HL-60 (cell line): ENCODE results near the gene CLIP4.

ENCODE experiments used
- DNase-seq, 2 experiments: peaks; one replicate each; pipeline ENCODE4 v3.0.0-alpha.2; 2010 to 2020; ENCODE audit warnings: low read depth in 1 of 2, low spot score in 1 of 2
- H3K27ac ChIP-seq: fragments of 250-450 bp; sonication (Bioruptor Pico); replicated peaks from 2 replicates; pipeline ENCODE4 v1.5.1; 2020; ENCODE audit warnings: mild to moderate bottlenecking, moderate library complexity
- H3K27me3 ChIP-seq: fragments of 250-450 bp; sonication (Bioruptor Pico); 2 replicates; pipeline ENCODE4 v1.5.1; 2021; ENCODE audit warnings: mild to moderate bottlenecking, moderate library complexity; ENCODE audit not compliant: insufficient read depth, poor library complexity, severe bottlenecking
- H3K4me3 ChIP-seq: replicated peaks from 2 replicates; pipeline ENCODE4 v1.5.1; 2011; ENCODE audit warnings: mild to moderate bottlenecking, control low read depth, low read length; ENCODE audit not compliant: insufficient read depth
- GABPA ChIP-seq: IDR thresholded peaks from 2 replicates; pipeline ENCODE4 v1.6.1; 2012; ENCODE audit warnings: low read depth
- POLR2AphosphoS5 ChIP-seq: IDR thresholded peaks from 2 replicates; pipeline ENCODE4 v1.6.1; 2012; ENCODE audit warnings: low read depth
- SPI1 ChIP-seq: IDR thresholded peaks from 2 replicates; pipeline ENCODE4 v1.6.1; 2012; ENCODE audit warnings: low read depth, mild to moderate bottlenecking, borderline replicate concordance
- TF ChIP-seq, protein P1 (sequence below): IDR thresholded peaks from 2 replicates; pipeline ENCODE4 v1.6.1; 2012; ENCODE audit warnings: low read depth; ENCODE audit not compliant: insufficient replicate concordance
- TF ChIP-seq, protein P2 (sequence below): IDR thresholded peaks from one replicate; pipeline ENCODE4 v1.5.1; 2011; ENCODE audit warnings: low read length, control low read depth, inconsistent platforms; ENCODE audit not compliant: insufficient read depth

The CLIP4 gene

GRCh38 chr2:29072251-29072650 lies 43.0 kb upstream of the CLIP4 start:
- Histone ChIP-seq H3K4me3 (no peak overlapping the region), H3K27ac (no peak overlapping the region), H3K27me3 (no peaks in the 10 kb centered on the region)
- TF ChIP-seq, protein P1, sequence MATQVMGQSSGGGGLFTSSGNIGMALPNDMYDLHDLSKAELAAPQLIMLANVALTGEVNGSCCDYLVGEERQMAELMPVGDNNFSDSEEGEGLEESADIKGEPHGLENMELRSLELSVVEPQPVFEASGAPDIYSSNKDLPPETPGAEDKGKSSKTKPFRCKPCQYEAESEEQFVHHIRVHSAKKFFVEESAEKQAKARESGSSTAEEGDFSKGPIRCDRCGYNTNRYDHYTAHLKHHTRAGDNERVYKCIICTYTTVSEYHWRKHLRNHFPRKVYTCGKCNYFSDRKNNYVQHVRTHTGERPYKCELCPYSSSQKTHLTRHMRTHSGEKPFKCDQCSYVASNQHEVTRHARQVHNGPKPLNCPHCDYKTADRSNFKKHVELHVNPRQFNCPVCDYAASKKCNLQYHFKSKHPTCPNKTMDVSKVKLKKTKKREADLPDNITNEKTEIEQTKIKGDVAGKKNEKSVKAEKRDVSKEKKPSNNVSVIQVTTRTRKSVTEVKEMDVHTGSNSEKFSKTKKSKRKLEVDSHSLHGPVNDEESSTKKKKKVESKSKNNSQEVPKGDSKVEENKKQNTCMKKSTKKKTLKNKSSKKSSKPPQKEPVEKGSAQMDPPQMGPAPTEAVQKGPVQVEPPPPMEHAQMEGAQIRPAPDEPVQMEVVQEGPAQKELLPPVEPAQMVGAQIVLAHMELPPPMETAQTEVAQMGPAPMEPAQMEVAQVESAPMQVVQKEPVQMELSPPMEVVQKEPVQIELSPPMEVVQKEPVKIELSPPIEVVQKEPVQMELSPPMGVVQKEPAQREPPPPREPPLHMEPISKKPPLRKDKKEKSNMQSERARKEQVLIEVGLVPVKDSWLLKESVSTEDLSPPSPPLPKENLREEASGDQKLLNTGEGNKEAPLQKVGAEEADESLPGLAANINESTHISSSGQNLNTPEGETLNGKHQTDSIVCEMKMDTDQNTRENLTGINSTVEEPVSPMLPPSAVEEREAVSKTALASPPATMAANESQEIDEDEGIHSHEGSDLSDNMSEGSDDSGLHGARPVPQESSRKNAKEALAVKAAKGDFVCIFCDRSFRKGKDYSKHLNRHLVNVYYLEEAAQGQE = no peak
- no peak for TF ChIP-seq POLR2AphosphoS5
- no peak for TF ChIP-seq GABPA
- TF ChIP-seq, protein P2, sequence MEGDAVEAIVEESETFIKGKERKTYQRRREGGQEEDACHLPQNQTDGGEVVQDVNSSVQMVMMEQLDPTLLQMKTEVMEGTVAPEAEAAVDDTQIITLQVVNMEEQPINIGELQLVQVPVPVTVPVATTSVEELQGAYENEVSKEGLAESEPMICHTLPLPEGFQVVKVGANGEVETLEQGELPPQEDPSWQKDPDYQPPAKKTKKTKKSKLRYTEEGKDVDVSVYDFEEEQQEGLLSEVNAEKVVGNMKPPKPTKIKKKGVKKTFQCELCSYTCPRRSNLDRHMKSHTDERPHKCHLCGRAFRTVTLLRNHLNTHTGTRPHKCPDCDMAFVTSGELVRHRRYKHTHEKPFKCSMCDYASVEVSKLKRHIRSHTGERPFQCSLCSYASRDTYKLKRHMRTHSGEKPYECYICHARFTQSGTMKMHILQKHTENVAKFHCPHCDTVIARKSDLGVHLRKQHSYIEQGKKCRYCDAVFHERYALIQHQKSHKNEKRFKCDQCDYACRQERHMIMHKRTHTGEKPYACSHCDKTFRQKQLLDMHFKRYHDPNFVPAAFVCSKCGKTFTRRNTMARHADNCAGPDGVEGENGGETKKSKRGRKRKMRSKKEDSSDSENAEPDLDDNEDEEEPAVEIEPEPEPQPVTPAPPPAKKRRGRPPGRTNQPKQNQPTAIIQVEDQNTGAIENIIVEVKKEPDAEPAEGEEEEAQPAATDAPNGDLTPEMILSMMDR = no peak
- DNase-seq = no peak

DNA sequence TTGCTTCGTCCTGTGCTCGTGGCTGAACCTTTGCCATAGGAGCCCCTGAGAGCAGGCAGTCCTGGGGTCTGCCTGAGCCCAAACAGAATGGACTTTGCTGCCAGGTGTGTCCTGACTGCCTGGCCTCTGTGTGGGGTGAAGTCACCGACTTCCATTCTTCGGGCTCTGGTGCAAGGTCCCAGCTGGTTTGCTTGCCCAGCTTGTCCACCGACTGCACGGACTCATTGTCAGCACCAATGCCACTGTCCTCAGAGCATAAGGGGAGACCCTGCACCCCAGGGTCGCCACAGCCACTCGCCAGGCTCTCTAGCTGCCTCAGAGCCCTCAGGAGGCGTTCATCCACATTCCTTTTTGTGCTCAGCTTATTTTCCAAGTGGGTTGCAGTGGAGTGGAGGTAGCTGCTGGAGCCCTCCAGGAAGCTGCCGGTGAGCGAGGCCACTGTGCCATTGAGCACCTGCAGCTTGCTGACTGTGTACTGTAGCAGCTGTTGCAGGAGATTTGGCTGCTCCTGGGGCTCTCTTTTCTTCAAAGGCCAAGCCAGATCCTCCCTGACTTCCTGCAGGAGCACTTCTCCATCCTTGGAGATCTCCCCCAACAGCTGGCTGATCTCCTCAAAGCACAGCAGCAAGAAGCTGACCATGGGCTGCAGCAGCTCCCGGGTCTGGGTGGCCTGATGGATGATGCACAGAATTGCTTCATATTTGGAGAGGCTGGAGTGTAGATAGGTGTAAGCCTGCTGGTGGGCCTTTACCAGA lies 42.1 kb upstream of the CLIP4 start:
- no peak overlapping the region for H3K27ac ChIP-seq
- no peak for DNase-seq
- TF ChIP-seq SPI1 (no peak), POLR2AphosphoS5 (no peak), GABPA (no peak)
- TF ChIP-seq, protein P1 = no peak
- TF ChIP-seq, protein P2 = no peak
- H3K4me3 ChIP-seq = no peak overlapping the region
- H3K27me3 ChIP-seq = no peaks in the 10 kb centered on the region

DNA sequence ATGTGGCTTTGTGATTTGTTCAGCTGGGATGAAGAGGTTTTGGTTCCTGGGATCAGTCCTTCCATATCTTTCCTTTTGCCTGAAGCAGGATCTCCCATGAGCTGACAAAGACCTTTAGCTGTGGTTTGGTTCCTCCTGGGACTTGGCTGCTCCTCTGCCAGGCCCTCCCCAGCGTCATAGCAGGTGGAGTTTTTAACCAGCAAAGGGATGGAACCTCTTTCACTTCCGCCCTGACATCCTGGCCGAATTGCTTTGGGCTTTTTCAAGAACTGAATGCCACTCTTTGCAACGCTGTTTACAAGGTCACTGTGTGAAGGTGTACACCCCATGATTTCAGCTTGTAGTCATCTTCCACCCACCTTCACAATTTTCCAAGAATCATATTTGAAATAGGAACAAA lies 41.3 kb upstream of the CLIP4 start:
- Histone ChIP-seq H3K27ac (no peak overlapping the region), H3K27me3 (no peaks in the 10 kb centered on the region), H3K4me3 (no peak overlapping the region)
- no peak for TF ChIP-seq SPI1
- TF ChIP-seq, protein P2 = no peak
- no peak for TF ChIP-seq GABPA
- no peak for TF ChIP-seq POLR2AphosphoS5
- TF ChIP-seq, protein P1 = no peak
- no peak for DNase-seq
